GM19240 (cell line): ENCODE measurements around the gene GALNTL6.
"Not testable (repeated sequence)": the region's sequence is repeated elsewhere in the genome, so short reads cannot be mapped to it uniquely, and the experiment has no call there.

Experiments
- DNase-seq: peaks from one replicate; pipeline ENCODE4 v3.0.0; 2011; ENCODE audit warnings: low spot score; ENCODE audit not compliant: insufficient read length

The GALNTL6 gene

DNA sequence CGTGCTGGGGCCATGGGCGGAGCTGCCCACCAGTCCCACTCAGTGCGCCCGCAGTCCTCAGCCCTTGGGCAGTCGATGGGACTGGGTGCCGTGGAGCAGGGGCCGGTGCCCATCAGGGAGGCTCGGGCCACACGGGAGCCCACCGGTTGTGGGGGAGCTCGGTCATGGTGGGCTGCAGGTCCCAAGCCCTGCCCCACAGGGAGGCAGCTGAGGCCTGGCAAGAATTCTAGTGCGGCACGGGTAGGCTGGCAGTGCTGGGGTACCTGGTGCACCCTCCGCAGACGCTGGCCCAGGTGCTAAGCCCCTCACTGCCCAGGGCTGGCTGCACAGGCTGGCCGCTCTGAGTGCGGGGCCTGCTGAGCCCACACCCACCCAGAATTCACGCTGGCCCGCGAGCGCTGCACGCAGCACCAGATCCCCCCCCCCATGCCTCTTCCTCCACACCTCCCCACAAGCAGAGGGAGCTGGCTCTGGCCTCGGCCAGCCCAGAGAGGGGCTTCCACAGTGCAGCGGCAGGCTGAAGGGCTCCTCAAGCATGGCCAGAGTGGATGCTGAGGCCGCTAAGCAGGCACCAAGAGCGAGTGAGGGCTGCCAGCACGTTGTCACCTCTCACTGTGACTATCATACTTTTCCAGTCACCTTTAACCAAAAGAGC lies 564.4 kb downstream of the GALNTL6 start:
- DNase-seq: no peak

DNA sequence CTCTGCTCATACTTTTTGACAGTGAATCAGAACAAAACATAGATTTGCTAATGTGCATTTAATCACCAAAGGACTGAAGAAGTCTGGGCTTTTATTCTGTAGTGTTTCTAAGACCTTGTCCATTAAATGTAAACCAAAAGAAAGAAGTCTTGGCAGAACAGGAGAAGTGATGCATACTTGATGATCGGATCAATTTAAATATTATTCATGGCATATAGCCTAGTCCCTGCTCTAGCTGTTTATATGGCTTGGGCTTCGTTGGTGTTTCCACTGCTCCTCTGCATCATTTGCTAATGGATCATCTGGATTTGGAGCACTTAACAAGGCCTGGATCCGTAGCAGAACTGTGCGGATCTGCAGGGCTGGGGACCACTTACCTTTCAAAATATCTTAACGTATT lies 566.6 kb downstream of the GALNTL6 start:
- DNase-seq: no peak

- no peak for DNase-seq
Measured at GRCh38 chr4:172390331-172390730, 577.1 kb downstream of the GALNTL6 start.

DNA sequence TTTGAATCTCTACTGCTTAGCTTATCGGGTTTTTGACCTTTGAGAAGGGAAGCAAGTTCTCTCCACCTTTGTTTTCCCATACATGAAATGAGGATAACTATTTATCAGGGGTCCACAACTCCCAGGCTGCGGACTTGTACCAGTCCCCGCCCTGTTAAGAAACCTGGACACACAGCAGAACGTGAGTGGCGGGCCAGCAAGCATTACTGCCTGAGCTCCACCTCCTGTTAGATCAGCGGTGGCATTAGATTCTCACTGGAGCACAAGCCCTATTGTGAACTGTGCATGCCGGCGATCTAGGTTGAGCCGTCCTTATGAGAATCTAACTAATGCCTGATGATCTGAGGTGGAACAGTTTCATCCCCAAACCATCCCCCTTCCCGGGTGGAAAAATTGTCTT lies 579.5 kb downstream of the GALNTL6 start:
- DNase-seq: no peak

GRCh38 chr4:172393220-172393619 lies 580.0 kb downstream of the GALNTL6 start:
- DNase-seq: no peak

DNA sequence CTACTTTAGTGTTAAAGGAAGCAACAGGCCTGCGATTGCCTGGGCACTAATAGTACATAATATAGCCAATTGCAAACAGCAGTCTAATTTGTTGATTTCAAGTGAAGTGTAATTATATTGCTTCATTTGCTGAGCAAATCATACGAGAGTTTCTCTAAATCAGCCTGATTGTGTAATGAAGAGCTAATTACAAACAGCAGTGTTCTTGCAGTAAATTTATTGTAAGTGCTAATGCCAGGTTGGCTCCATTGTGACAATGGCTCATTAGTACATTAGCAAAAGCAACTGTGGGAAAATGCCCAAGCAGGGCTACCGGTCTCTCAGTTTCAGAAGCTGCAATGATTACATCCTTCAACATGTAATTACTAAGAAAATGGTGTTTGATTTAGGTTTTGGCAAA lies 591.5 kb downstream of the GALNTL6 start:
- DNase-seq: no peak

DNA sequence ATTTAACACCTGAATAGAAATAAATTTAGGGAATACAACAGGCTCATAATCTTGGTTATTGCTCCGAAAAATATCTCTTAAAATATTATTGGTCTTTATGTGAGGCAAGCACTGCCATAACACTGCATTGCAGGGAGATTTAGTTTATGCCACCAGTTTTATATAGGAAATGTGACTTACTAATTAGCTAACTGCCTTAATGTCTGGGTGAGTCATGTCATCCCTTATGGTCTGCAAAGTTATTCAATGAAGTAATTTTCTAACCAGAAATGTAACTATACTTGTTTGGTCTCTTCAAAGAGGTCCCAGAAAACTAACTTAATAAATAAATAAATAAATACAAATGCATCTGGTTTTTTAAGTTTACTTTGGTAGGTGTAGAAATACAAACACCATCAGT lies 597.2 kb downstream of the GALNTL6 start:
- no peak for DNase-seq

DNA sequence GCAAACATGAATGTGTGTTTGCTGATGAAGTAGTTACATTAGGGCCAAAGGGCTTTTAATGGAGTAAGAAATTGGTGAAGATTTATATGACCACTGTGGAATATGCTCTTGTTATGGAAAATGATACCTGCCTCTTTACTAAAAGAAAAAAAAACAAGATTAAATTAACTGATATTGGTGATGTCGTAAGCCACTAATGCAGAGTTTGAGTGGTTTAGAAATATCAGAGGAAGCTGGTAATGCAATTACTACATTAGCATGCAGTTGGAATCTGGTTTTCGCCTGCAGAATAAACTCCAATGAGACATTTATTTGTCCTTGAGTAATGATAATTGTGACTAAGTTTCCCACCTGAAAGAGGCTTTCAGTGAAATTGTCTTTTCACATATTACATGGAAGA lies 597.9 kb downstream of the GALNTL6 start:
- DNase-seq: no peak

DNA sequence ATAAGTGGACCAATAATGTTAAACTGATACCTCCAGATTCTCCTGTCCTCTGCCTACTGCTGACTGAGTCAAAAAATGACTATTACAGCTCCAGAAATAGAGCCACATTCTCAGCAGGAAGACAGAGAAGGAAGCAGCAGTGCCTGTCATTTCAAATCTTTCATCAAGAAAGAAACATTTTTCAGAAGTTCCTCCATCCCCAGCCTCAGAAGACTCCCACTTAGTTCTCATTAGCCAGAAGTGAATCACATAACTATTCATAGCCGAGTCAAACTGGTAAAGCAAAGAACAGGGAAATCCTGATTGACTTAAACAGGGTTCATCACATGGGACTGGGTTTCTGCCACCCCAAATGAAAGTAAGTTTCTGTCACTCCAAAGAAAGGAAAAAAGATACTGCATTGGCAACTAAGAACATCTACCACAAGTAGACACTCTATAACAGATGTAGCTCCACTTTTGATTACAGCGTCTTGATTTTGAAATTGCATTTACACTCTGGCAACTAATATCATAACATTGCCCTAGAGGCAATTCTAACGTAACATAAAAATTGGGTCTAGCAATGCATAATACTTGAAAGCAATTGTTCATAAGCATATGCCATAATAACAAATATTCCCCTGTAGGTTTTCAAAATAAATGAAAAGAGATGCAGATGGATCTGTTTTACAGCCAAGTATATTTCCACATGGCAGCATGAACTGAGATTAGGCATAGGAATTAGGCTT lies 599.8 kb downstream of the GALNTL6 start:
- DNase-seq: no peak

- DNase-seq: not testable (repeated sequence)
Measured at GRCh38 chr4:172428979-172429378, 615.8 kb downstream of the GALNTL6 start.

GRCh38 chr4:172480471-172480870 lies 667.3 kb downstream of the GALNTL6 start:
- DNase-seq: no peak

GRCh38 chr4:172481802-172482508 lies 668.8 kb downstream of the GALNTL6 start:
- DNase-seq: no peak

DNA sequence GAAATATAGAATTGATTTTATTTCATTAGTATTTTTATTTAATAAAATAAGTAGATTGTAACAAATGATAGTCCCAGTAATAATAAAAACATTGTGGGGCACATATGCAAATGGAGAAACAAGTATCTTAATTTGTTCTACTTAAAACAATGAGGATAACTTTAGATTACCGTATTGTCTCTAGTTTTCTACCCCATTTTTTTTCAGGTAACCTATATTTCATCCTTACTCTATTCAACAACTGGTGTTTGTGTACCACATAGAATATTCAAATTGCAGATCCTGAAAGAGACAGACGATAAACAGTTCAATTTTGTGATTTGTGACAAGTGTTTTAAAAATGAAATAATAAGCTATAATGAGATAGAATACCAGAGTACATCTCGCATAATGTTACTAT lies 671.8 kb downstream of the GALNTL6 start:
- DNase-seq: no peak

DNA sequence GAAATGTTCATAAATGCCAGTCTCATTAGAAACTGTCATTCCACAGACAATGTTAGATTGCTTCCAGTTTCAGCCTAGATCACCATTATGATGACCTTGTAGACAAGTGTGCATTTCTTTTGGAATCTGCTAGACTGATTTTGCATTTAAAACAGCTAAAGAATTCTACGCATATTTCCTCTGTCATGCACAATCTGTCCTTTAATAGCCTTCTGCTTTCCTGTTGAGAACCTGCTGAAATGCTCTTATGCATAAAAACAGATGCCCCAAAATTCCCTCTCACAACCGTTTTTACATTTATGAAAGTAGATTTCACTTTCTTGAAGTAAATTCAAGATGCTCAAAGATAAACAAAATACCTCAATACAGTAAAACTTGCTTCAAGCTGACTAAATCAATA lies 673.3 kb downstream of the GALNTL6 start:
- DNase-seq: no peak

GRCh38 chr4:172489861-172490260 lies 676.7 kb downstream of the GALNTL6 start:
- DNase-seq: no peak

GRCh38 chr4:172495769-172496168 lies 682.6 kb downstream of the GALNTL6 start:
- DNase-seq: no peak

- DNase-seq: no peak
Measured at GRCh38 chr4:172497321-172497720, 684.1 kb downstream of the GALNTL6 start.

GRCh38 chr4:172514011-172514410 lies 700.8 kb downstream of the GALNTL6 start:
- no peak for DNase-seq

DNA sequence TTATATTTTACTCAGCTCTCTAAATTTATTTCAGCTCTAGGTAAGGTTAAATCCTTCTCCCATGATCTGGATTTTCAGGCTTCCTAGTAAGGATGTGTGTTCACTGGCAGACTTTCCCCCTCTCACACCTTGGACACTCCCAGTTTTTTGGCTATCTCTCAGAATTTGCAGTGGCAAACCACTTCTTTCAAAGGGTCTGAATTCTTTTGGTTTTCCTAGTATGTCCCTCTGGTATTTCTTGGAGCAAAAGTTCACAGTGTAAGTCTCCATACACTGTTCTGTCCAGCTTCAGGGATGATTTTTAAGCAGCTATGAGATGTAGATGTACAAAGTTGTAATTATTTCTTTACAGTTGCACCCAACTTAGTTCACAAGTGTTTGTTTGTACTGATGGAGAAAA lies 701.6 kb downstream of the GALNTL6 start:
- DNase-seq: no peak

DNA sequence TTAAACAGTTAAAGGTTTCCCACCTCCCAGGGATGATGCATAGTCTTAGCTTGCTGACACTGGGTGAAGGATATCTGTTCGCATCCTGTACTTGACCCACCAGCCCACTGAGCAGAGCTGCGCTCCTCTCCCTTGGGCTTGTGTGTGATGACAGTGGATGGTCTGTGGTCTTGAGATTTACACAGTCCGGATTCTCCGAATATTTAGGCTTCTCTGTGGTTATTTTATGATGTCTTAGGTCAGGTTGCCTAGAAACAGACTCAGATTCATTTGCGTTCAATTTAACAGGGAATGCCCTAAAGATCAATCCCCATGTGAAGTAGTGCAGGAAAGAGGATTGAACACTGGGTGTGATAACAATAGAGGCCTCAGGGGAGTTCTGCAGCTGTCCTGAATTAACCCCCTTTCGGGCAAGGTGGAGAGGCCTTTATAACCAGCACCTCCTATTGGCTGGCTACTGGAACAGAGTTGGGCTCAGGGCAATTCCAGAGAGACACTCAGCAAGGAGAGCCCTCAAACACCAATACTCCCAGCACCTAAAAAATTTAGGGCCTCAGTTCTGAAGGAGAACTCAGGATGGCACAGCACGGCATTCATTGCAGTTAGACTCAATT lies 702.2 kb downstream of the GALNTL6 start:
- DNase-seq: no peak

DNA sequence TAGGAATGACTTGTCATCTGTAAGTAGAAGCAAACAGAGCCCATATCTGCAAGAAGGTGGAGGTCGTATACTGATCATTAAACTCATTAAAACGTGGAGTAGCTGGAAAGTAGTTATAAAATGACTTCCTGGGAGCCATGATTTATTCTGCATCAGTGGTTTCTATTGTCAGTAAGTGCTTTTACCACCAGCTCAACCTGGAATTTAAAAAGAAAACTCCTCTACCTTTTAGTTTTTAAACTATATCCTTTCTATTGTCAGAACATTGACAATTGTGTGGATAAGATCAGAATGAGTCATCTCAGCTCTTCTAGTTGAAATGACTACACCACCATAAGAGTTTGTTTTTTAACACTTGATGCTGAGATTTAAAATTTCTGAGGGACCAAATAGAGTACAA lies 704.2 kb downstream of the GALNTL6 start:
- no peak for DNase-seq

- no peak for DNase-seq
Measured at GRCh38 chr4:172521248-172521647, 708.0 kb downstream of the GALNTL6 start.
